NK-92 treated with Interleukin-12 subunit alpha and Interleukin-12 subunit beta, amount 100 ng/mL, for 24 hours (cell line): Measurements from ENCODE around the gene PHPT1.
"Not testable (repeated sequence)": the region's sequence is repeated elsewhere in the genome, so short reads cannot be mapped to it uniquely, and the experiment has no call there.

ENCODE experiments used
- DNase-seq: peaks from one replicate; lab custom pipeline; 2025; lab: John Stamatoyannopoulos, UW

The PHPT1 gene

GRCh38 chr9:136860529-136860928, 11.3 kb downstream of the PHPT1 start:
- no peak for DNase-seq

GRCh38 chr9:136860933-136861873, 12.0 kb downstream of the PHPT1 start:
- DNase-seq: no peak

GRCh38 chr9:136861874-136862457, 12.8 kb downstream of the PHPT1 start:
- DNase-seq: no peak

- DNase-seq: no peak
Measured at GRCh38 chr9:136862849-136863622, 13.8 kb downstream of the PHPT1 start.

GRCh38 chr9:136863623-136864273, 14.5 kb downstream of the PHPT1 start:
- DNase-seq: no peak

GRCh38 chr9:136865041-136865767, 16.0 kb downstream of the PHPT1 start:
- DNase-seq: no peak

- no peak for DNase-seq
Measured at GRCh38 chr9:136865768-136866103, 16.5 kb downstream of the PHPT1 start.

GRCh38 chr9:136866898-136867421, 17.8 kb downstream of the PHPT1 start:
- not testable (repeated sequence) for DNase-seq

- DNase-seq: no peak
Measured at GRCh38 chr9:136867480-136867879, 18.3 kb downstream of the PHPT1 start.

- no peak for DNase-seq
Measured at GRCh38 chr9:136867917-136868316, 18.7 kb downstream of the PHPT1 start.

GRCh38 chr9:136868644-136869043, 19.4 kb downstream of the PHPT1 start:
- no peak for DNase-seq

- not testable (repeated sequence) for DNase-seq
Measured at GRCh38 chr9:136869611-136870010, 20.4 kb downstream of the PHPT1 start.

GRCh38 chr9:136875155-136875554, 25.9 kb downstream of the PHPT1 start:
- DNase-seq: no peak

- no peak for DNase-seq
Measured at GRCh38 chr9:136876476-136876875, 27.3 kb downstream of the PHPT1 start.

GRCh38 chr9:136880651-136881050, 31.4 kb downstream of the PHPT1 start:
- DNase-seq: no peak

- no peak for DNase-seq
Measured at GRCh38 chr9:136881691-136882108, 32.5 kb downstream of the PHPT1 start.

GRCh38 chr9:136882109-136882946, 33.1 kb downstream of the PHPT1 start:
- DNase-seq: peak; percentile 84

GRCh38 chr9:136882947-136883283, 33.7 kb downstream of the PHPT1 start:
- DNase-seq: not testable (repeated sequence)

GRCh38 chr9:136883670-136884069, 34.5 kb downstream of the PHPT1 start:
- not testable (repeated sequence) for DNase-seq

GRCh38 chr9:136885950-136886578, 36.9 kb downstream of the PHPT1 start, which contains the start of gene TRAF2:
Gene TRAF2, plus strand, starts transcription at chr9:136886516. Its CDS starts 12,225 bp downstream, at chr9:136898741.
- peak; percentile 93 for DNase-seq
